Spleen (tissue), 11 donors: ENCODE measurements around the gene NRXN3. TPM values are rescaled to one million over a fixed set of nuclear protein-coding genes. Genes with fewer than 3 reads are reported as not detected.

Experiments used
- DNase-seq: peaks from one replicate; pipeline ENCODE4 v3.0.0-alpha.2; 2020
- H3K27ac ChIP-seq, 8 donors: fragments of 200-600 bp; sonication (generic) in 7 of 8; 1 replicate in 4 of 8; 2 replicates in 4 of 8; pipeline versions ENCODE4 v1.5.0 to v1.8.0; 2016 to 2021; ENCODE audit warnings: inconsistent platforms in 4 of 8, mild to moderate bottlenecking in 4 of 8, moderate library complexity in 1 of 8
- H3K27me3 ChIP-seq, 7 donors: fragments of 200-600 bp; sonication (generic) in 6 of 7; replicated peaks in 1 of 7; 1 replicate in 4 of 7; 2 replicates in 3 of 7; pipeline versions ENCODE4 v1.5.0 to v1.8.0; 2016 to 2021; ENCODE audit warnings: inconsistent platforms in 3 of 7, mild to moderate bottlenecking in 1 of 7
- H3K36me3 ChIP-seq, 6 donors: fragments of 200-600 bp; sonication (generic) in 5 of 6; 1 replicate in 4 of 6; 2 replicates in 2 of 6; pipeline versions ENCODE4 v1.5.0 to v1.8.0; 2016 to 2021; ENCODE audit warnings: inconsistent platforms in 2 of 6
- H3K4me1 ChIP-seq, 6 donors: fragments of 200-600 bp; sonication (generic) in 5 of 6; 1 replicate in 3 of 6; 2 replicates in 3 of 6; pipeline versions ENCODE4 v1.5.0 to v1.8.0; 2016 to 2021; ENCODE audit warnings: inconsistent platforms in 3 of 6
- H3K4me3 ChIP-seq, 8 donors: fragments of 200-600 bp; sonication (generic) in 7 of 8; 1 replicate in 4 of 8; 2 replicates in 4 of 8; pipeline versions ENCODE4 v1.5.0 to v1.8.0; 2016 to 2021; ENCODE audit warnings: inconsistent platforms in 4 of 8, mild to moderate bottlenecking in 4 of 8, moderate library complexity in 2 of 8
- H3K9me3 ChIP-seq, 8 donors: fragments of 200-600 bp; sonication (generic) in 7 of 8; 1 replicate in 4 of 8; 2 replicates in 4 of 8; pipeline versions ENCODE4 v1.5.0 to v1.8.0; 2016 to 2021; ENCODE audit warnings: inconsistent platforms in 4 of 8
- CTCF ChIP-seq, 11 experiments: fragments of 200-600 bp in 7 of 11; fragments of 450-650 bp in 4 of 11; sonication (generic) in 4 of 11; IDR thresholded peaks in 8 of 11; conservative IDR thresholded peaks in 3 of 11; 1 replicate in 7 of 11; 2 replicates in 4 of 11; pipeline versions ENCODE4 v1.4.0 to v1.8.0; 2016 to 2021; ENCODE audit warnings: antibody characterized with exemption in 11 of 11, inconsistent platforms in 4 of 11, mild to moderate bottlenecking in 1 of 11
- POLR2A ChIP-seq, 3 donors: fragments of 450-650 bp; IDR thresholded peaks; one replicate each; pipeline ENCODE4 v1.5.1; 2017; ENCODE audit warnings: antibody characterized with exemption in 3 of 3, mild to moderate bottlenecking in 1 of 3
- POLR2AphosphoS5 ChIP-seq, 3 donors: sonication (generic); formaldehyde crosslinking; IDR thresholded peaks; one replicate each; pipeline ENCODE4 v1.5.1; 2017; ENCODE audit warnings: antibody characterized with exemption in 3 of 3
- WGBS, 5 donors: extraction: QIAGEN DNeasy Blood & Tissue Kit in 3 of 5; methylation state at CpG; one replicate each; pipeline versions ENCODE4 v1.1.5 to v1.1.7; 2013 to 2018; 5-methylcytosine and 5-hydroxymethylcytosine counted together
- intact Hi-C: fragments of 100-400 bp; cut with DNase I; formaldehyde crosslinking; loops from one replicate; pipeline ENCODE4 v1.15.0; 2023; ENCODE audit warnings: low total_unique reads
- polyA plus RNA-seq, 3 donors: library from polyadenylated mRNA; stranded (reverse); fragments of 200-250 nt; gene quantifications; one replicate each; pipeline ENCODE4 v1.2.1, GENCODE V29; 2013
- total RNA-seq, 7 donors: library from RNA; depleted of rRNA in 3 of 7; stranded (reverse); fragments of >200 nt in 3 of 7; fragmentation: NEBNext Ultra II Directional in 4 of 7; extraction: Animal tissue kit (Norgen Biotek cat#: 25700) in 4 of 7; gene quantifications; one replicate each; pipeline versions ENCODE4 v1.1.0 to v1.2.1, GENCODE V29; 2016 to 2021
- donor health status: healthy with polysubstance abuse.
- donor health status: DM: no; HTN: no; CAD: no; lungs with moderate emphysema.
- donor health status: DM: no; HTN: no; CAD: no.
- donor health status: Bipolar disorder and iron deficiency.
- donor health status: healthy.
- donor health status: DM: no; HTN: no; CAD: no.
- donor health status: DM: yes; HTN: yes; CAD: no.

NRXN3 gene
- total and polyA plus RNA-seq, 10 donors, result 0.21 to 11.5 (median 1.6) TPM

GRCh38 chr14:78974691-78975090 is 804.5 kb downstream of the NRXN3 start:
- Histone ChIP-seq H3K4me1 (peaks cover 0 to 3% (median 0%) of the 10 kb centered on the region in 6 donors), H3K9me3 (no peaks in the 10 kb centered on the region), H3K27ac (no peak overlapping the region), H3K36me3 (no peaks in the 10 kb centered on the region), H3K4me3 (no peak overlapping the region), H3K27me3 (no peaks in the 10 kb centered on the region)
- no peak for TF ChIP-seq POLR2AphosphoS5 (IDR thresholded peaks at IDR 0.05)
- no peak for TF ChIP-seq POLR2A (IDR thresholded peaks at IDR 0.05)
- no peak for TF ChIP-seq CTCF (IDR thresholded peaks at IDR 0.05 in 8 of 11, conservative IDR thresholded peaks at IDR 0.05 in 3 of 11)
- no peak for DNase-seq
- 66 to 83% (median 82%) methylated on average over 3 of the region's 3 CpGs for WGBS, 5 donors
- intact Hi-C loops, result no loop called here

GRCh38 chr14:78975734-78976133 is 805.6 kb downstream of the NRXN3 start:
- TF ChIP-seq CTCF (IDR thresholded peaks at IDR 0.05 in 8 of 11, conservative IDR thresholded peaks at IDR 0.05 in 3 of 11), result no peak
- Histone ChIP-seq H3K9me3 (no peaks in the 10 kb centered on the region), H3K27ac (no peak overlapping the region), H3K4me1 (peaks cover 0 to 3% (median 0%) of the 10 kb centered on the region in 6 donors), H3K36me3 (no peaks in the 10 kb centered on the region), H3K27me3 (no peaks in the 10 kb centered on the region), H3K4me3 (no peak overlapping the region)
- DNase-seq, result no peak
- 54 to 77% (median 73%) methylated on average over 3 of the region's 3 CpGs for WGBS, 5 donors
- intact Hi-C loops, result no loop called here

GRCh38 chr14:78978896-78979295 is 808.7 kb downstream of the NRXN3 start:
- DNase-seq, result no peak
- H3K4me3 ChIP-seq, result no peak overlapping the region
- H3K9me3 ChIP-seq, result no peaks in the 10 kb centered on the region
- WGBS, 5 donors, result 63 to 85% (median 75%) methylated on average over 2 of the region's 2 CpGs
- H3K36me3 ChIP-seq, result no peaks in the 10 kb centered on the region
- TF ChIP-seq CTCF (IDR thresholded peaks at IDR 0.05 in 8 of 11, conservative IDR thresholded peaks at IDR 0.05 in 3 of 11) (no peak), POLR2A (IDR thresholded peaks at IDR 0.05) (no peak), POLR2AphosphoS5 (IDR thresholded peaks at IDR 0.05) (no peak)
- H3K27ac ChIP-seq, result no peak overlapping the region
- intact Hi-C loops, result no loop called here
- H3K4me1 ChIP-seq, result no peaks in the 10 kb centered on the region
- no peaks in the 10 kb centered on the region for H3K27me3 ChIP-seq

- DNase-seq, result no peak
- intact Hi-C loops, result no loop called here
- no peak for TF ChIP-seq POLR2A (IDR thresholded peaks at IDR 0.05)
- no peak for TF ChIP-seq POLR2AphosphoS5 (IDR thresholded peaks at IDR 0.05)
- TF ChIP-seq CTCF (IDR thresholded peaks at IDR 0.05 in 8 of 11, conservative IDR thresholded peaks at IDR 0.05 in 3 of 11), result no peak
- no peaks in the 10 kb centered on the region for H3K36me3 ChIP-seq
- no peaks in the 10 kb centered on the region for H3K4me1 ChIP-seq
- no peak overlapping the region for H3K27ac ChIP-seq
- WGBS, 5 donors, result 52 to 77% (median 67%) methylated on average over 2 of the region's 2 CpGs
- no peaks in the 10 kb centered on the region for H3K27me3 ChIP-seq
- no peaks in the 10 kb centered on the region for H3K9me3 ChIP-seq
- H3K4me3 ChIP-seq, result no peak overlapping the region
Measured at GRCh38 chr14:78982551-78982950, 812.4 kb downstream of the NRXN3 start.
